DOHH2 (cell line): Measurements from ENCODE around the gene PDIK1L.

Experiments
- EZH2phosphoT487 ChIP-seq: fragments of 200-600 bp; sonication (generic); IDR thresholded peaks from 2 replicates; pipeline ENCODE4 v1.6.1; 2017; ENCODE audit warnings: borderline replicate concordance, mild to moderate bottlenecking, antibody characterized with exemption, low read length, moderate library complexity, mixed read lengths
- TF ChIP-seq, protein P1 (sequence below): fragments of 200-600 bp; sonication (generic); IDR thresholded peaks from one replicate; pipeline ENCODE4 v1.5.1; 2014; ENCODE audit warnings: antibody characterized with exemption, mild to moderate bottlenecking, low read depth, low read length; ENCODE audit not compliant: poor library complexity, severe bottlenecking

GRCh38 chr1:26097696-26098095 is 13.9 kb upstream of the PDIK1L start:
- TF ChIP-seq, protein P1, sequence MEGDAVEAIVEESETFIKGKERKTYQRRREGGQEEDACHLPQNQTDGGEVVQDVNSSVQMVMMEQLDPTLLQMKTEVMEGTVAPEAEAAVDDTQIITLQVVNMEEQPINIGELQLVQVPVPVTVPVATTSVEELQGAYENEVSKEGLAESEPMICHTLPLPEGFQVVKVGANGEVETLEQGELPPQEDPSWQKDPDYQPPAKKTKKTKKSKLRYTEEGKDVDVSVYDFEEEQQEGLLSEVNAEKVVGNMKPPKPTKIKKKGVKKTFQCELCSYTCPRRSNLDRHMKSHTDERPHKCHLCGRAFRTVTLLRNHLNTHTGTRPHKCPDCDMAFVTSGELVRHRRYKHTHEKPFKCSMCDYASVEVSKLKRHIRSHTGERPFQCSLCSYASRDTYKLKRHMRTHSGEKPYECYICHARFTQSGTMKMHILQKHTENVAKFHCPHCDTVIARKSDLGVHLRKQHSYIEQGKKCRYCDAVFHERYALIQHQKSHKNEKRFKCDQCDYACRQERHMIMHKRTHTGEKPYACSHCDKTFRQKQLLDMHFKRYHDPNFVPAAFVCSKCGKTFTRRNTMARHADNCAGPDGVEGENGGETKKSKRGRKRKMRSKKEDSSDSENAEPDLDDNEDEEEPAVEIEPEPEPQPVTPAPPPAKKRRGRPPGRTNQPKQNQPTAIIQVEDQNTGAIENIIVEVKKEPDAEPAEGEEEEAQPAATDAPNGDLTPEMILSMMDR = no peak
- no peak for TF ChIP-seq EZH2phosphoT487
